Measurements from ENCODE around the gene SMAD7. TPM values are rescaled to one million over a fixed set of nuclear protein-coding genes. Genes with fewer than 3 reads are reported as not detected.
A peak's percentile ranks its signal among the peaks of the same experiment; 100 is the strongest.

Gene SMAD7
- total RNA-seq, 1 donor from 2014 or later: 14.7 TPM

DNA sequence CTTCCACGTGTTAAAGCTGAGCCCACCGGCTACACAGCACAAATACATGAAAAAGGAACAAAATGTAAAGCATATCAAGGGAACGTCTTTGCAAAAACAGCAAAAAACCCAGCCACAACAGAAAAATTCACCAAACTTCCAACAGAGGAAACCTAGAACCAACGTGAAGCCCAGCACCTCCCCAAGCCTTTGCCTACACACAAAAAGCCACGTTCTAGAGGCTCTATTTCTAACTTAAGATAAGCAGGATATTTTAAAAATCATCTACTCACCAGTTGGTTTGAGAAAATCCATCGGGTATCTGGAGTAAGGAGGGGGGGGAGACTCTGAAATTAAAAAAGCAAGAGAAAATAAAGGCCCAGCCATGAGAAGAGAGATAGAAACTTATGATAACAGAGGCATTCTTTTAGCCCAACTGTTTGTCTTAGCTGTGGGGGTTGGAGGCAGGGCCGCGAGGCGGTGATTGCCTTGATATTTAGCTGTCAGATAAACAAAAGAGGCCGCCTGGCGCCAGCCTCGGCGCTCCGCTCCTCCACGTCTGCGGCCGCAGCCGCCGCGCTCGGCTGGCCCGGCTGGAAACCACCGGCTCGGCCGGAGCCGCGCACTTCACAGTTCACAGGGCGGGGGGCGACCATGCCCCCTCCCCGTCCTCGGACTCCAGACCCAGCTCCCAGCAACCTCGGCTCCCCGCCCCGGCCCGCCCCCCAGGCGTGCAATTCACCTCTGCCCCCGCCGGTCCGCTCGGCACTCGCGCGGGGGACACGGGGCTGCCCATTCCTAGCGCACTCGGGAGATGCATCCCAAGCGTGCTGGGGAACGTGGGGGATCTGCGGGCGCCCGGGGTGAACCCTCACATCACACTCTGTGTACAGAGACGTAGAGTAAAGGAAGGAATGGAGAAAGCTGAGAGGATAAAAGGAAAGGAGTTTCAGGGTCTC is 2.4 kb downstream of the SMAD7 start:
- FAIRE-seq (no peak), DNase-seq (ENCODE audit: low spot score in 2 of 2) (peak in 1 of 2 donors; percentile 66)

DNA sequence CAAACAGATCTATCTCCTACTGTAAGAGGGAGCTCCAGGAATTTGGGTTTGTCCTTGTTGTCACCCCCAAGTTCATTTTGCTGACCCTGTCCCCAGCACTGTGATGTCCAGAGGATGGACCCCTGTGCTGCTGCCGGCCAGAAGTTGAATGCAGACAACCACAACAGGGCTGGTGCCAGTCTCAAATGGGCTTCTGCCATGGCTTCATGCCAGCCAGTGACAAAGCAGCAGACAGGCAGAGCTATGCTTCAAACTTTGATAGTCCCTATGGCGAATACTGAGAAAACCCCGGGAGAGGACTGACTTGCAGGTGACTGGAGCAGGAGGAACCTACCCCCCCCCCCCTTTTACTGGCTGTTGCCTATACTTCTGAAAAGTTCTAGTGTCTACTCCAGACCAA is 3.2 kb downstream of the SMAD7 start:
- FAIRE-seq: no peak
- DNase-seq (ENCODE audit: low spot score in 2 of 2): peak in 1 of 2 donors; percentile 55

DNA sequence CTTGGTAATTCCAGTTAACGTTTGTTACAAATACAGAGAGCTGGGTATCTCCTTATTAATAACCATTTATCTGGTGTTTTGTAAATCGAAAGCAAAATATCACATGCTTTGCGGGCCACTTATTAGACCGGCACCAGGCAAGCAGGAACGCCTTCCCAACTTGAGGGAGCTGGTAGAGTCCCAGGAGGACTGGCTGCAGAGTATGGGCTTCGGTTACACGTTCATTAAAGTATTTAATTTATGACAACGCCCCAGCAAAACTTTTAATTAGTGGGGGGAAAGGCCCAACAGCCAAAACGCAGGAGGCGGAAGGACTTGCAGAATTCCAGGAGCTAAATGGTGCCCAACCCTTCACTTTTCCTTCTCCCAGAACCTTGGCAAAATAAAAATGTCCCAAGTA is 3.7 kb downstream of the SMAD7 start:
- FAIRE-seq (no peak), DNase-seq (ENCODE audit: low spot score in 2 of 2) (no peak)

DNA sequence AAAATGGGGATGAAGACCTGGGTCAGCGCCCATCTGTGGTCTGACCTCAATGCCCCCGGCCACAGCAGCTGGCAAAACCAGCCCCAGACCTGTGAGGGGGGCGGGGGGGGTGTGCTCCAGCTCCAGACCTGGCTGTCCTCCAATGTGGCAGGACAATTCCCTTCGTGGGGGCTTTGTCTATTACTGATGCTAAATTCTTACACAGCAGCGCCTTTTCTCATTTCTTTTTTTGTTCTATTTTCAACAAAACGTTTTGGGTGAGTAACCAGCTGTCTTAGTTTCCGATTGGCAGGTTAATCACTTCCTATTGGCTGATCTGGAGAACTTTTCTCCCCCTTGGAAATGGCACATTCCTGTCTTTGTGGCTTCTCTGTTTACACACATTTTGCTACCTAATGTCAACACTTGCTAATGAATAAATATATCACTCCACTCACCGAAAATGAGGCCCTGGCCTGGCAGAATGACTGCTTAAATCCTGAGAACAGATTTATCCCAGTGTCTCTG is 4.4 kb downstream of the SMAD7 start:
- DNase-seq (ENCODE audit: low spot score in 2 of 2) (no peak), FAIRE-seq (no peak)

DNA sequence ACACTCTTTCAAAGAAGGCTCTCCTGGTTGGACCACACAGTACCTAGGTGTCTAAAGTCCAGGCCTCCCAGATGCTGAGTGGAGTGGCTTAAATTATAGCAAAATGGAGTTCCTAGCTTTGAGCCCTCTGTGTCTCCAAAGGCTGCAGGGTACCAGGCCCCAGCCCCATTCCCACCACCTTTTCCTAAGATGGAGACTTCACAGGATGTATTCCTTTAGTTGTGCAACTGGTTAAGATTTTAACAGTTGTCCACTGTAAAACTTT is 4.9 kb downstream of the SMAD7 start:
- FAIRE-seq: no peak
- DNase-seq (ENCODE audit: low spot score in 2 of 2): no peak

DNA sequence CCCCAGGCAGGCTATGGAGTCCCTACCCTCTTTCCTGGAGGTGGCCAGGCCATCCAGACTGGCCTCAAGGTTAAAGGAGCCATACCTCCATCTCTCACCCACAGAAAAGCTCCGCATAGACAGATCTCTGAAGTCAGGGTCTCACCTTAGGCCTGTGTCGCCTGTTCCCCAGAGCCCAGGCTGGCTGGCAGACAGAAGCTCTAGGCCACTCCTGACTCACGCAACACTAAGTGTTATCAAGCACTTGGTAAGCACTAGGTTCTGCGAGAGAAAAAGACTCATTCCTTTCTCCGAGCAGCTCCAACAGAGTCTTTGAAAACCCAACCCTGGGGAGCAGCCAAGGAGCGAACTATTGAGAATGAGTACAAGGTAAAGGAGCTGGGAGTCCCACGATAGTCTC is 6.1 kb downstream of the SMAD7 start:
- DNase-seq (ENCODE audit: low spot score in 2 of 2): no peak
- FAIRE-seq: no peak

DNA sequence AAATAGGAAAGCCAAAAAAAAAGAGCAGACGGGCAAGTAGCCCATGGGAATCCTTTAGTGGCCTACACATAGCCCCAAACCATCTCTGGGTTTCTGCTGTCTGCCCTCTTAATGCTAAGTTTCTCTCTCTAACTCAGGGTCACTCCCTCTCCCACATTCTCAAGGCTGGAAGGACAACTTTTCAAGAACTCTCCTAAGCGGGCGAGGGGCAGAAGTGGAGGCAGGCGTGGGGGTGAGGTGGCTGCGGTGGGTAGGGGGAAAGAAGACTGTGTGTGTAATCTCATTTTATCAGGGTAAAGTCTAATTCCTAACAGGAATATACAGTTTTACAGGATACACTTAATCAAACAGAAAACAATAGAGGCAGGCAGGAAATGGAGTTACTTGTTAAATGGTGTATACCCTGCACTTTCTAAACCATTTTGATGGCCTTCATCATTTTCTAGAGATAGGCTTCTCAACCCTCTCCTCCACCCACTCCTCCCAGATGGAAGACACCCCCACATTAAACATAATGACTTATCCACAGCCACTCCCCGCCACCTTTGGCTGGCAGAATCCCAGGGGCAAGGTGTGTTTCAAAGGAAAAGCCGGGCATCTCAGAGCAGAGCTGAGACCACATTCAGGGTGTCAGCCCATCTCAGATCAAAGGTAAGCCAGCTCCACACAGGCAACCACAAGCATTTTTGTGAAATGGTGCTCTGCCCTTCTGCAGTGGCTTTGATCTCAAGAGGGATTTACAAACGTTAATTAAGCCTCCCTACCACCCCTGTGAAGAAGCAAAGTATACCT is 6.8 kb downstream of the SMAD7 start:
- DNase-seq (ENCODE audit: low spot score in 2 of 2) (no peak), FAIRE-seq (no peak)

DNA sequence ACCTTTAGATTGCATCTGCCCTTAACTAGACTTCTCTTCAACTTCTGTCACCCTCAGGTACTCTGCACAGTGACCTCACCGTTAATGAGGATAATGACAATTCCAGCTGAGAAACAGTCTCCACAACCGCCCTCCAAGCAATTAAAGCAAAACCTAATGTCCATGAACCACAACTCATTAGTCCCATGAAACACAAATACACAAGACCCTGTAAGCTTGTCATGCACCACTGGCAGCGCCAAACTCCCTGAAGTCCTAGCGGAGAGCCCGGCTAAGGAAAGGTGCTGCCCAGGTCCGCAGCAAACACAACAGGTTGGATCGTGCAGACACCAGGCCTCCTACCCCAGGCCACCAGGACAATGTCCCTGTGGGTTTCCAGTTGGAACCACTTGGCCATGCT is 7.4 kb downstream of the SMAD7 start:
- FAIRE-seq (no peak), DNase-seq (ENCODE audit: low spot score in 2 of 2) (no peak)

DNA sequence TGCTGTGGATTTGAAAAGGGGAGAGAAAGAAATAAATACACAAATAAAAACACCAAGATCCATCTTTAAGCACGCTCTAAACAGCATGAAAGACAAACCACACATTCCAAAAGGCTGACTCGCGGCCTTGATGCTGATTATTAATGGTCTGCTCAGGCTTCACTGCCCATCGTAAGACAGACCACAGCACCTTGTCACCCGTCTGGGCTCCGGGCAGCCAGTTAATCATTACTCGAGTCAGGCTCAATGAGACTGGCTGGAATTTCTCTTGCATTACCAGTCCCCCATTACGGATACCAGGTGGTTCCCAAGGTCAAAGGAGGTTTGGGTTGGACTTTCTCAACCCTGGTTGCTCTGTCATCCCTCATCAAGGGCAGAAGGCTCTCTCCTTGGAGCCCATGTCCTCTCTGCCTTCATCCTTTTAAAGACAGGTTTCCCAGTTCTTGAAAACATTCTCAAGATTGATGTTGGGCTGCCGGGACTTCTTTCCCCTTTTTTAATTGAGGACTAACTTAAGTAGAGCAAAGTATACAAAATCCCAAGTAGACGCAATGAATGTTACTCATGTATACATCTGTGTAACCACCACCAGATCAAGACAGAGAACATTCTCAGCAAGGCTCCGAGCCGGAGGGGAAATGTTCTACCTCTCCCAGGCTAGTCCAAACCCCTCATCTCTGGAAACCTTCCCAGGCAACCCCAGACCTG is 8.1 kb downstream of the SMAD7 start:
- DNase-seq (ENCODE audit: low spot score in 2 of 2) (no peak), FAIRE-seq (no peak)

DNA sequence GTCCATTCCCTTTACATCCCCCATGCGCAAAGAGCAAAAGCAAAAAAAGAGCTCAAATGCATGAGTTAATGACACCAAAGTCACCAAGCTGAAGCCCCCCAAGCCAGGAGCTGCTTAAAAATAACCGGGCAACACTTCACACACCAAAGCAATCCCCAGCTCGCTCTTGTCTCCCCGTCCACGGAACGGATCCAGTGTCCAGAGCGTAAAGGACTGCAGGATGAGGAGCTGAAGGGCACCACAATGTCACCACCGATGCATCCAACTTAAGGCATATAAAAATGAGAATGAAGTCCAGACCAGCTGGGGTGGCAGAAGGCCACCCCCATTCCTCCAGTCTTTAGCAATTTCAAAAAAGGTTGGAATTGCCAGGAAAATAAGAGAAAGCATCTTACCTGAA is 8.7 kb downstream of the SMAD7 start:
- DNase-seq (ENCODE audit: low spot score in 2 of 2): no peak
- no peak for FAIRE-seq

DNA sequence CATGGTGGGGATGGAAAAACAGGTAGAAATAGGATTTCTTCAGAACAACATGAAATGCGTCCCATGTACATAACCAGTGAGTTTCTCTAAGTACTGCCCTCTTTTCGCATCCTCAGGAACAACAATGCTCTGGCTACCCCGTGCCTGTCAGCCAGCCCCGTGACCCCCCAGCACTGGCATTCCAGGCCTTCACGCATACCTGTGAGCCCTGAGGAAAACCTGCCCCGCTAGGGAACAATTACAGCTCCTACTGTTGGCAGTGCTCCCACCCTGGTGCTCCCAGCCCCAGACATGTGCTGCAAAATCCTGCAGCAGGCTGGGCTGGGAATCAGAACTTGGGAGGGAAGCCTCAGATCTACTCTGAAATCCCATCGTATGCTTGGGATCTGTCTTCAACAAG is 9.1 kb downstream of the SMAD7 start:
- FAIRE-seq (no peak), DNase-seq (ENCODE audit: low spot score in 2 of 2) (no peak)

DNA sequence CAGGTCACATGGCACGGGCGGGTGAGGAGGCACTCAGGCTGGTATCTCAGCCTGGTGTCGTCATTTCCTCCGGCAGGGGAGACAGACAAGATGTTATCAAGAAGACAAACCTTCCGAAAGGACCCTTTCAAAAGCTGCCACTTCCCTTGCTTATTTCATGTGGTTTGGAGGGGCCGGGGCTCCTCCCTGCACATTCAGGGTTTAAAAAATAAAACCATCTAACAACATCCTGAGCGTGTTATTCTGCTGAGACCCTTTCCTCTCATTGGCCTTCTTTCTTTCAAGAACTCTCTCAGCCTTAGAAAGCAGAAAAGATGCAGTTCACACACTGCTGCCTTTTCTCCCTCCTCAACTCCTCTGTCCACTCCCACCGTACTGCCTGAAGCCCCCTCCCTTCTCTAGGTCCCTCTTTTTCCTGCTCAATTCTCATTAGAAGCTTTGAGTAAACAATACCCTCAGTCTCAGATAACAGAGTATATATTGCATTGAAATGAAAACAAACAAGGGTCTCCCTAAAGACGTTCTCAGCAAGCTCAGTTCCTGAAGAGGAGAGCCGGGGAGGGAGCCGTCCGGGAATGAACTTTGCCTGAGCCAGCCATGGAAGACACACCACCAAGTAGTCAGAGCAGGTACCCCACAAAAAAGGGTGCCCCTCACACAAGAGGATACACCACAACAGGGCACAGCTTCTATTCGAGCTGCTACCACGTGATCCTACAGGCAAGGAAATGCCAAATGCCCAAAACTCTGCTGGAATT is 9.7 kb downstream of the SMAD7 start:
- DNase-seq (ENCODE audit: low spot score in 2 of 2) (no peak), FAIRE-seq (no peak)

DNA sequence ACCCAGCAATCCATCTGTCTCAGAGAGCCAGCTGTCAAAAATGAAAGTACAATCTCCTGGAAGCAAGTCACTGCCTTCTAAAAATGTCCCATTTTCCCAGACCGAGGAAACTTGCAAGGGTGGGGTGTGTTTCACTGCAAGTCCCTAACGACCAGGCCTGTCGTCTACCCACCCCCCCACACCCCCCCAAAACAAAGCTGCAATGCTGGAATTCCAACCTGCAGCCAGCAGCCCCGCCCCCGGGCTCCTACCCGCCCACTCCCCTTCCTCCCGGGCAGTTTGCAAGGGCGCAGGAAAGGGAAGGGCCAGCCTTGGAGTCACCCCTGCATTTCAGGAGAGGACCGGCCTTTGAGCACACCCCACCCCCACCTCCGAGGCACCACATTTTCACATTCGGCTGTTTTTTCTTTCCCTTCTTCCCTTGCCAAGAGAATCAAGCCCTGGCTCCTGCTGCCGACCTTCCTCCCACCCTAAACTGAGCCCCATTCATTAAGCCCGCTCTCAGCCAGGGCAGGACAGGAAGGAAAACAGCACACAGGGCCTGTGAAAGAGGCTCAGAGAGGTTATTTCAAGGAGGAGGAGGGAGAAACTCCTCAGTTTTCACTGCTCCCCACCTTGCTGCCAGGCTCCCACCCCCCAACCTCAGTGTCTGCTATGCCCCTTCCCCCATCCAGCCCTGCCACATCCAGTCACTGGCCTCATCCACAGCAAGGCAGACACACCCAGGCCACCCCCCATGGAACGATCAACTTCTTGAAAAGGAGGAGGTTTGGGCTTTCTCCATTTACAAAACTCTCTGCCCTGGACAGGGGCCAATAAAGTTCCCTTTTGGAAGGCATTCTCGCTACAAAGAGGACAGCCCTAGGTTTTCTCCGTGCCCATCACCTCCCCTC is 11.3 kb downstream of the SMAD7 start:
- no peak for DNase-seq (ENCODE audit: low spot score in 2 of 2)

DNA sequence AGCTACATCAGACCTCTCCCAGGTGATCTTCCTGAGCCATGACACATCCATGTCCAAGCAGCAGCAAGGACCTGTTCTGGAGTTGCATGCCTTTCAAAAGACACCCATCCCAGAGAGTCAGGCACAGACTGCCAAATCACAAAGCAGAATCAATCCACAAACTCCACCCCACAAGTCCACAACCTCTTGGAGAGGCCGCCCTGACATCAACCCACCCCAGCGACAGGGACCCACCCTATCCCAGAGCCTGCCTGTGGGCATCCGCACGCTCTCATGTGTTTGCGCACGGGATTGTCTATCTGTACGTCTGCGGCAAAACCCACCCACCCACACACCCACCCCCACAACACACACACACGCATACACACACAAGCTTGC is 11.9 kb downstream of the SMAD7 start:
- DNase-seq (ENCODE audit: low spot score in 2 of 2) (no peak), FAIRE-seq (no peak)

More for the DNA sequence above, 11.3 kb downstream of the SMAD7 start:
- no peak for FAIRE-seq

DNA sequence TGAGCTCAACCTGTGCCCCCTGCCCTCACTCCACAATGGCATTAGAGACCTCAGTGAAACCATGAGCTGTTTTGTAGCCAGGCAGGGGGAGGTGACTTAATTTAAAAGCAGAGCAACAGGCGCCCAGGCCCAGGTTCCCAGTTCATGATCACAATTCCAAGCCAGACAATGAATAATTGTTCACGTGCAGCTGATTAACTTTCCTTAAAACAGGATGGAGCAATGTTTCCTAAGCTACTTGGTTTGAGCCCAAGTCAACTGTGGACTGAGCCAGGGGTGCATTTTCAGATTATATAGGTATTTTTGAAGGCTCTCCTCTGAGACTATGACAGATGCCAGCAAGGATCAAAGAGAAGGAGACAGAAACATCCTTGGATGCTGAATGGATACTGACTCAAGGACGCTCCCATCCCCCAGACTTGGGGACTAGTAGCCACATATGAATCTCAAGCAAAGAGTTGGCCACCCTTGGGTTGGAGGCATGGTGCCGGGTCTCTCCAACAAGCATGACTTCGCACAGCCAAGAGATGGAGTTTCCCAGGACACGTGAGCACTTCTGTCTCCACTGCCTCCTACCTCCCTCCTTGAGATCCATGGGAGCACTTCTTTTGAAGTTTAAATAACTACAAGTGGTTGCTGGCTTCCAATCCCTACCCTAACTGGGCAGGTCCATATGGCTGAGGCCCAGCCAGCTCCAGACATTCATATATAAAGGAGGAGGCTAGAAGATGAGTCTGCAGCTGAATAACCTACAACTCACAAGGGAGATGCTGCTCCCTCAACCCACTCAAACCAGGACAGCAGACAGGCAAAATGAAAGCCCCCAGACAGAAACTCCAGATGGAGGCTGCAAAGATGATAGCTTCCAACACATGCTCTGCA is 12.7 kb downstream of the SMAD7 start:
- DNase-seq (ENCODE audit: low spot score in 2 of 2): no peak

DNA sequence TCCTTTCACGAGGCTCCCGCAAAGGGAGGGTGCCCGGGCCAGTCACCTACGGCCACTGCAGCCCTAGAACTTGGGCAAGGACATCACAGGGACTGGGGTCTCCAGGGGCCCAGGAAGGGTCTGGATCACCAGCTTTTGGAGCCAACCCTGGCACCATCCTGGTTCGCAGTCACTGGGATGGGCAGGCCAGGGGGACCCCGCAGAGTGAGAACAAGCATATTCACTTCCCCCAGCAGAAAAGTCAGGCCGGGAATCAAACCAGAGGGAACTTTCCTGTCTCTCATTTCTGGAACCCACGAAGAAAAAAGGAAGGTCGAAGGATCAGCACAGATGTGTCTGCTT is 15.4 kb downstream of the SMAD7 start:
- no peak for FAIRE-seq
- no peak for DNase-seq (ENCODE audit: low spot score in 2 of 2)

More for the DNA sequence above, 12.7 kb downstream of the SMAD7 start:
- no peak for FAIRE-seq

DNA sequence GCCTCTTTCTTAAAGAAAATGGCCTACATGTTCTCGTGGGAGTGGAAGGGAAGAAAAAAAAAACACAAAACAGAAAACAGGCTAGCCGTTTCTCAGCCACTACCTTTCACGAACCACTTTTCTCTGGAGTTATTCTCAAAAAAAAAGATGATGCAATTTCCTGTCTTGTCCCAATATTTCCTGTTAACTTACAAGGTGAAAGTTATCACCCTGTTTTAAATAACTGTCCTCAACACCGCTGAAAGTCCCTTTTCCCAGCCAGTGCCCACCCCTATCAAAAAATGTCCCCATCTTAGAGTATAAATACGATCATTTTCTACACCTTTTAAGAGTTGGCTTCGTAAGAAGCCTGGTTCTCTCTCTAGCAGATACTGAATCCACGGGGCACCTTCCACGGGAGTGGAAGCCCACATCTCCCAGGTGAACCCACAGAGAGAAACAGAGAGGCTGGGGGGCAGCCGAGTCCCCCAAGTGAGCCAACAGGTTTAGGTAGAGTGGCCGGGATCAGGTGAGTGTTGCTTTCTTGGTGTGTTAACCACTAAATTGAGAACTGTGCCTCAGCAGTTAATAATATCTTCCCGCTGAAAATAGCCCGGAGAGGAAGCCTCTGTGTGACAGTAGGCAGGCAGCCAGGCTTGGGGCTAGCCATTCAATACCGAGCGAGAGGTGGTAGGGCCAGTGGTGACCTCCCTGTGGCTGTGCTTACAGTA is 15.9 kb downstream of the SMAD7 start:
- DNase-seq (ENCODE audit: low spot score in 2 of 2) (no peak), FAIRE-seq (no peak)

DNA sequence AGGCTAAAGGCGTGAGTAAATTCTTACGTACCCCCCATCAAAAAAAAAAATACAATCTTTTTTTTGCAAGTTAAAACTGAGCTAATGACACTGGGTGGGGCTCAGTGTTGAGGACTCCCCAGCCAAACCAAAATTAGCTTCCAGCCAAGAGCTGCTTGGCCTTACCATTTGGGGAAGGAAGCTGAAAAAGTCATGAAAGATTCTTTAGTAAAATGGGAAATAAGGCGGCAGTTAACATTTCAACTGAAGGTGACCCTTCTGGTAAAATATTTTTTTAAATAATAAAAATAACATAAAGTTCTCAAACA is 16.4 kb downstream of the SMAD7 start:
- DNase-seq (ENCODE audit: low spot score in 2 of 2) (no peak), FAIRE-seq (no peak)

All from frontal cortex (tissue), 4 donors.